HEK293 (cell line): ENCODE measurements around the gene L2HGDH.

Source experiments
- CTCF ChIA-PET: fragments of 350-600 bp; formaldehyde crosslinking; extraction: SDS; loops from one replicate; lab custom pipeline; 2021; ENCODE audit warnings: antibody characterized with exemption; lab: Yijun Ruan, JAX
- POLR2A ChIA-PET: fragments of 300-600 bp; formaldehyde crosslinking; extraction: SDS; loops from one replicate; lab custom pipeline; 2020; ENCODE audit warnings: antibody characterized with exemption, inconsistent platforms; lab: Yijun Ruan, JAX
- H3K27ac ChIP-seq: fragments of 200-500 bp; sonication (Bioruptor generic); 2 replicates; pipeline ENCODE4 v1.5.1; 2014; ENCODE audit warnings: low read depth, low read length, control low read depth, inconsistent platforms; ENCODE audit errors: extremely low read depth
- H3K36me3 ChIP-seq, 2 experiments: fragments of 200-500 bp in 1 of 2; sonication (Bioruptor generic) in 1 of 2; 1 replicate in 1 of 2; 2 replicates in 1 of 2; pipeline ENCODE4 v1.5.1; 2014 to 2017; ENCODE audit warnings: inconsistent platforms in 2 of 2, low read length in 2 of 2; ENCODE audit not compliant: control insufficient read depth in 2 of 2, insufficient read depth in 1 of 2
- H3K4me1 ChIP-seq: fragments of 200-500 bp; sonication (Bioruptor generic); 2 replicates; pipeline ENCODE4 v1.5.1; 2014; ENCODE audit warnings: mild to moderate bottlenecking, low read length, inconsistent platforms; ENCODE audit not compliant: control insufficient read depth, insufficient read depth
- H3K4me3 ChIP-seq: 2 replicates; pipeline ENCODE4 v1.5.1; 2011; ENCODE audit warnings: low read depth, mild to moderate bottlenecking, control low read depth, low read length, moderate library complexity
- H3K9me3 ChIP-seq: fragments of 200-500 bp; sonication (Bioruptor generic); 2 replicates; pipeline ENCODE4 v1.5.1; 2014; ENCODE audit warnings: low read depth, low read length, inconsistent platforms; ENCODE audit not compliant: control insufficient read depth, insufficient read depth
- BCL11B ChIP-seq: fragments of 450-650 bp; formaldehyde crosslinking; IDR thresholded peaks from 2 replicates; pipeline ENCODE4 v1.5.1; 2016; ENCODE audit warnings: low read depth, missing biosample characterization, missing genetic modification characterization
- IKZF3 ChIP-seq: fragments of 450-650 bp; IDR thresholded peaks from 2 replicates; pipeline ENCODE4 v1.5.0; 2018; ENCODE audit warnings: missing biosample characterization, mild to moderate bottlenecking, missing genetic modification characterization, moderate library complexity
- REPIN1 ChIP-seq: fragments of 450-650 bp; formaldehyde crosslinking; IDR thresholded peaks from 2 replicates; pipeline ENCODE4 v1.5.1; 2017; ENCODE audit warnings: missing biosample characterization, missing genetic modification characterization, low read depth
- SETDB1 ChIP-seq: IDR thresholded peaks from one replicate; pipeline ENCODE4 v1.6.1; 2017; ENCODE audit warnings: mild to moderate bottlenecking, low read length, moderate library complexity, mixed read lengths; ENCODE audit not compliant: insufficient read length
- YY2 ChIP-seq: fragments of 450-650 bp; formaldehyde crosslinking; IDR thresholded peaks from 2 replicates; pipeline ENCODE4 v1.5.1; 2016; ENCODE audit warnings: missing biosample characterization, missing genetic modification characterization
- ZFP3 ChIP-seq: fragments of 450-650 bp; formaldehyde crosslinking; IDR thresholded peaks from 2 replicates; pipeline ENCODE4 v1.5.1; 2016; ENCODE audit warnings: low read depth, missing biosample characterization, missing genetic modification characterization
- ZNF10 ChIP-seq: fragments of 450-650 bp; formaldehyde crosslinking; IDR thresholded peaks from 2 replicates; pipeline ENCODE4 v1.5.1; 2017; ENCODE audit warnings: missing biosample characterization, missing genetic modification characterization
- ZNF501 ChIP-seq: fragments of 450-650 bp; formaldehyde crosslinking; IDR thresholded peaks from 2 replicates; pipeline ENCODE4 v1.5.1; 2016; ENCODE audit warnings: missing biosample characterization, missing genetic modification characterization
- ZNF510 ChIP-seq: fragments of 450-650 bp; formaldehyde crosslinking; IDR thresholded peaks from 2 replicates; pipeline ENCODE4 v1.5.1; 2018; ENCODE audit warnings: mild to moderate bottlenecking, missing genetic modification characterization, missing biosample characterization; ENCODE audit not compliant: insufficient replicate concordance
- ZNF530 ChIP-seq: fragments of 450-650 bp; formaldehyde crosslinking; IDR thresholded peaks from 2 replicates; pipeline ENCODE4 v1.5.1; 2016; ENCODE audit warnings: low read depth, missing biosample characterization, missing genetic modification characterization
- ZNF555 ChIP-seq: fragments of 450-650 bp; formaldehyde crosslinking; conservative IDR thresholded peaks from 2 replicates; pipeline ENCODE4 v1.5.1; 2017; ENCODE audit warnings: missing biosample characterization, mild to moderate bottlenecking, missing genetic modification characterization, inconsistent platforms
- ZNF610 ChIP-seq: fragments of 450-650 bp; formaldehyde crosslinking; IDR thresholded peaks from 2 replicates; pipeline ENCODE4 v1.5.1; 2016; ENCODE audit warnings: missing biosample characterization, missing genetic modification characterization, borderline replicate concordance
- ZNF621 ChIP-seq: fragments of 450-650 bp; formaldehyde crosslinking; IDR thresholded peaks from 2 replicates; pipeline ENCODE4 v1.5.1; 2017; ENCODE audit warnings: missing biosample characterization, missing genetic modification characterization
- ZNF654 ChIP-seq: fragments of 450-650 bp; formaldehyde crosslinking; IDR thresholded peaks from 2 replicates; pipeline ENCODE4 v1.5.1; 2016; ENCODE audit warnings: low read depth, missing biosample characterization, missing genetic modification characterization
- ZNF658 ChIP-seq: fragments of 450-650 bp; formaldehyde crosslinking; IDR thresholded peaks from 2 replicates; pipeline ENCODE4; 2016; ENCODE audit warnings: missing biosample characterization, missing genetic modification characterization
- ZNF660 ChIP-seq: fragments of 450-650 bp; IDR thresholded peaks from 2 replicates; pipeline ENCODE4 v1.5.1; 2018; ENCODE audit warnings: missing biosample characterization, mild to moderate bottlenecking, missing genetic modification characterization
- ZNF707 ChIP-seq: fragments of 450-650 bp; formaldehyde crosslinking; IDR thresholded peaks from 2 replicates; pipeline ENCODE4 v1.5.1; 2016; ENCODE audit warnings: missing biosample characterization, missing genetic modification characterization
- ZNF768 ChIP-seq: fragments of 450-650 bp; formaldehyde crosslinking; IDR thresholded peaks from 2 replicates; pipeline ENCODE4 v1.5.1; 2018; ENCODE audit warnings: missing biosample characterization, mild to moderate bottlenecking, missing genetic modification characterization
- ZXDB ChIP-seq: fragments of 450-650 bp; formaldehyde crosslinking; IDR thresholded peaks from 2 replicates; pipeline ENCODE4 v1.5.1; 2016; ENCODE audit warnings: missing biosample characterization, missing genetic modification characterization
- TF ChIP-seq, protein P1 (sequence below): fragments of 450-650 bp; formaldehyde crosslinking; IDR thresholded peaks from 2 replicates; pipeline ENCODE4 v1.5.1; 2016; ENCODE audit warnings: missing biosample characterization, missing genetic modification characterization
- TF ChIP-seq, protein P2 (sequence below): fragments of 450-650 bp; formaldehyde crosslinking; IDR thresholded peaks from 2 replicates; pipeline ENCODE4 v1.5.1; 2016; ENCODE audit warnings: missing biosample characterization, missing genetic modification characterization
- TF ChIP-seq, protein P3 (sequence below): fragments of 450-650 bp; formaldehyde crosslinking; IDR thresholded peaks from 2 replicates; pipeline ENCODE4 v1.5.1; 2016; ENCODE audit warnings: missing biosample characterization, missing genetic modification characterization
- TF ChIP-seq, protein P4 (sequence below): fragments of 450-650 bp; formaldehyde crosslinking; IDR thresholded peaks from 2 replicates; pipeline ENCODE4 v1.5.1; 2016; ENCODE audit warnings: missing biosample characterization, missing genetic modification characterization, borderline replicate concordance
- TF ChIP-seq, protein P5 (sequence below): IDR thresholded peaks from 2 replicates; pipeline ENCODE4 v1.6.1; 2011; ENCODE audit warnings: mild to moderate bottlenecking, low read depth, low read length, borderline replicate concordance

The L2HGDH gene

DNA sequence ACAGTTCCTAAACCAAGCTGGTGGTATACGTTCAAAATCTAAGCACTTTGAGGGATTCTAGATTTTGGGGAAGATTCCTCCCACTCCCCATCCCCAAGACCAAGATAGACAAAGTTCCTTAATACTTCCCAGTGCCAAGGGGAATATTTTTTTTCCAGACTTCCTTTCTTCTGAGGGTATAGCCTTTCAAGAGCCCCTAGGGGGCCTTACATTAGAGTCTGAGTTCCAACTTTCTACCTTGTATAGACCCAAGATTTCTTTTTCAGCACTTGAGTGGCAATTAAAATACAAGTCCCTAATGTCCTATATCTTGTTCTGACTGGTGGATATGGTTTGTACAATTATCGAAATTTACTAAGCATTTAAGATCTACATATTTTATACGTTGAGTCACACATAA is 52.0 kb downstream of the L2HGDH start:
- Histone ChIP-seq H3K27ac (no peak overlapping the region), H3K4me3 (no peak overlapping the region), H3K36me3 (peaks cover 12 to 16% of the 10 kb centered on the region in 2 experiments), H3K9me3 (no peaks in the 10 kb centered on the region), H3K4me1 (0 out of 2 replicates have a peak, but pooled peaks cover 4% of the 10 kb centered on the region)
- POLR2A ChIA-PET = no interaction called here
- CTCF ChIA-PET = interaction anchor here (0.6 to 1.0 kb wide), 4 partner anchors 20 to 117 kb away, joined by 3 to 4 read pairs (median 3); no protein-coding TSS in a partner anchor
- TF ChIP-seq ZNF660 (tag by site-specific recombination) (no peak), ZNF768 (tag by site-specific recombination) (no peak), ZNF621 (tag by site-specific recombination) (no peak), ZNF501 (tag by site-specific recombination) (no peak), REPIN1 (tag by site-specific recombination) (no peak), YY2 (no peak), ZNF658 (tag by site-specific recombination) (no peak), ZNF10 (tag by site-specific recombination) (no peak), ZNF654 (no peak), ZNF530 (no peak), ZXDB (tag by site-specific recombination) (no peak)
- TF ChIP-seq, protein P1, sequence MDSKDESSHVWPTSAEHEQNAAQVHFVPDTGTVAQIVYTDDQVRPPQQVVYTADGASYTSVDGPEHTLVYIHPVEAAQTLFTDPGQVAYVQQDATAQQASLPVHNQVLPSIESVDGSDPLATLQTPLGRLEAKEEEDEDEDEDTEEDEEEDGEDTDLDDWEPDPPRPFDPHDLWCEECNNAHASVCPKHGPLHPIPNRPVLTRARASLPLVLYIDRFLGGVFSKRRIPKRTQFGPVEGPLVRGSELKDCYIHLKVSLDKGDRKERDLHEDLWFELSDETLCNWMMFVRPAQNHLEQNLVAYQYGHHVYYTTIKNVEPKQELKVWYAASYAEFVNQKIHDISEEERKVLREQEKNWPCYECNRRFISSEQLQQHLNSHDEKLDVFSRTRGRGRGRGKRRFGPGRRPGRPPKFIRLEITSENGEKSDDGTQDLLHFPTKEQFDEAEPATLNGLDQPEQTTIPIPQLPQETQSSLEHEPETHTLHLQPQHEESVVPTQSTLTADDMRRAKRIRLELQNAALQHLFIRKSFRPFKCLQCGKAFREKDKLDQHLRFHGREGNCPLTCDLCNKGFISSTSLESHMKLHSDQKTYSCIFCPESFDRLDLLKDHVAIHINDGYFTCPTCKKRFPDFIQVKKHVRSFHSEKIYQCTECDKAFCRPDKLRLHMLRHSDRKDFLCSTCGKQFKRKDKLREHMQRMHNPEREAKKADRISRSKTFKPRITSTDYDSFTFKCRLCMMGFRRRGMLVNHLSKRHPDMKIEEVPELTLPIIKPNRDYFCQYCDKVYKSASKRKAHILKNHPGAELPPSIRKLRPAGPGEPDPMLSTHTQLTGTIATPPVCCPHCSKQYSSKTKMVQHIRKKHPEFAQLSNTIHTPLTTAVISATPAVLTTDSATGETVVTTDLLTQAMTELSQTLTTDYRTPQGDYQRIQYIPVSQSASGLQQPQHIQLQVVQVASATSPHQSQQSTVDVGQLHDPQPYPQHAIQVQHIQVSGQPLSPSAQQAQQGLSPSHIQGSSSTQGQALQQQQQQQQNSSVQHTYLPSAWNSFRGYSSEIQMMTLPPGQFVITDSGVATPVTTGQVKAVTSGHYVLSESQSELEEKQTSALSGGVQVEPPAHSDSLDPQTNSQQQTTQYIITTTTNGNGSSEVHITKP (tag by site-specific recombination) = no peak
- TF ChIP-seq, protein P2, sequence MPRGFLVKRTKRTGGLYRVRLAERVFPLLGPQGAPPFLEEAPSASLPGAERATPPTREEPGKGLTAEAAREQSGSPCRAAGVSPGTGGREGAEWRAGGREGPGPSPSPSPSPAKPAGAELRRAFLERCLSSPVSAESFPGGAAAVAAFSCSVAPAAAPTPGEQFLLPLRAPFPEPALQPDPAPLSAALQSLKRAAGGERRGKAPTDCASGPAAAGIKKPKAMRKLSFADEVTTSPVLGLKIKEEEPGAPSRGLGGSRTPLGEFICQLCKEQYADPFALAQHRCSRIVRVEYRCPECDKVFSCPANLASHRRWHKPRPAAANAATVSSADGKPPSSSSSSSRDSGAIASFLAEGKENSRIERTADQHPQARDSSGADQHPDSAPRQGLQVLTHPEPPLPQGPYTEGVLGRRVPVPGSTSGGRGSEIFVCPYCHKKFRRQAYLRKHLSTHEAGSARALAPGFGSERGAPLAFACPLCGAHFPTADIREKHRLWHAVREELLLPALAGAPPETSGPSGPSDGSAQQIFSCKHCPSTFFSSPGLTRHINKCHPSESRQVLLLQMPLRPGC (tag by site-specific recombination) = no peak
- TF ChIP-seq, protein P3, sequence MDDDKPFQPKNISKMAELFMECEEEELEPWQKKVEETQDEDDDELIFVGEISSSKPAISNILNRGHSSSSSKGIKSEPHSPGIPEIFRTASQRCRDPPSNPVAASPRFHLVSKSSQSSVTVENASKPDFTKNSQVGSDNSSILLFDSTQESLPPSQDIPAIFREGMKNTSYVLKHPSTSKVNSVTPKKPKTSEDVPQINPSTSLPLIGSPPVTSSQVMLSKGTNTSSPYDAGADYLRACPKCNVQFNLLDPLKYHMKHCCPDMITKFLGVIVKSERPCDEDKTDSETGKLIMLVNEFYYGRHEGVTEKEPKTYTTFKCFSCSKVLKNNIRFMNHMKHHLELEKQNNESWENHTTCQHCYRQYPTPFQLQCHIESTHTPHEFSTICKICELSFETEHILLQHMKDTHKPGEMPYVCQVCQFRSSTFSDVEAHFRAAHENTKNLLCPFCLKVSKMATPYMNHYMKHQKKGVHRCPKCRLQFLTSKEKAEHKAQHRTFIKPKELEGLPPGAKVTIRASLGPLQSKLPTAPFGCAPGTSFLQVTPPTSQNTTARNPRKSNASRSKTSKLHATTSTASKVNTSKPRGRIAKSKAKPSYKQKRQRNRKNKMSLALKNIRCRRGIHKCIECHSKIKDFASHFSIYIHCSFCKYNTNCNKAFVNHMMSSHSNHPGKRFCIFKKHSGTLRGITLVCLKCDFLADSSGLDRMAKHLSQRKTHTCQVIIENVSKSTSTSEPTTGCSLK (tag by site-specific recombination) = no peak
- TF ChIP-seq, protein P4, sequence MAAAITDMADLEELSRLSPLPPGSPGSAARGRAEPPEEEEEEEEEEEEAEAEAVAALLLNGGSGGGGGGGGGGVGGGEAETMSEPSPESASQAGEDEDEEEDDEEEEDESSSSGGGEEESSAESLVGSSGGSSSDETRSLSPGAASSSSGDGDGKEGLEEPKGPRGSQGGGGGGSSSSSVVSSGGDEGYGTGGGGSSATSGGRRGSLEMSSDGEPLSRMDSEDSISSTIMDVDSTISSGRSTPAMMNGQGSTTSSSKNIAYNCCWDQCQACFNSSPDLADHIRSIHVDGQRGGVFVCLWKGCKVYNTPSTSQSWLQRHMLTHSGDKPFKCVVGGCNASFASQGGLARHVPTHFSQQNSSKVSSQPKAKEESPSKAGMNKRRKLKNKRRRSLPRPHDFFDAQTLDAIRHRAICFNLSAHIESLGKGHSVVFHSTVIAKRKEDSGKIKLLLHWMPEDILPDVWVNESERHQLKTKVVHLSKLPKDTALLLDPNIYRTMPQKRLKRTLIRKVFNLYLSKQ (tag by site-specific recombination) = no peak

DNA sequence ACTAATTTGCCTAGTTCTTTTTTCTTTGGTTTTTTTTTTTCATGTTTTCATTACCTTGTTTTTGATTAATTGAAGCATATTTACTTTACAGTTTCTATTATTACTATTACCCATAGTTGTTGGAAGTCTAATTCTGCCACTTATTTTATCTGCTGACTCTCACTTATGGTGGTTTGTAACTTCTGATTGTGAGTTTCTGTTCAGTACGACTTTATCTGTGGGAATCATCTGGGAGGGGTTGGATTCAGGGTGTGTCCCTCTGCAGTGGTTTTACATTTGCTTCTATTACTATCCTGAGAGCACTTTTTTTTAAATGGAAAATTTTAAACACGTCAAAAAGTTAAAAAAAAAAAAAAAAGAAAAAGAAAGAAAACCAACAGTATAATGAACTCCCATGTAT is 54.3 kb downstream of the L2HGDH start:
- H3K27ac ChIP-seq = no peak overlapping the region
- H3K4me1 ChIP-seq = 0 out of 2 replicates have a peak, but pooled peaks cover 4% of the 10 kb centered on the region
- H3K36me3 ChIP-seq = peaks cover 13 to 24% of the 10 kb centered on the region in 2 experiments; a peak in 2 of 3 replicates
- POLR2A ChIA-PET = interaction anchor here (0.6 kb wide), 1 partner anchor 23 kb away, joined by 5 read pairs; no protein-coding TSS in a partner anchor
- H3K4me3 ChIP-seq = no peak overlapping the region
- CTCF ChIA-PET = no interaction called here
- no peaks in the 10 kb centered on the region for H3K9me3 ChIP-seq
- TF ChIP-seq BCL11B (tag by site-specific recombination) (no peak), ZNF555 (tag by site-specific recombination) (no peak), ZNF510 (tag by site-specific recombination) (no peak), ZFP3 (tag by site-specific recombination) (no peak), SETDB1 (no peak), IKZF3 (no peak), ZNF610 (no peak), ZNF707 (tag by site-specific recombination) (no peak)
- TF ChIP-seq, protein P5, sequence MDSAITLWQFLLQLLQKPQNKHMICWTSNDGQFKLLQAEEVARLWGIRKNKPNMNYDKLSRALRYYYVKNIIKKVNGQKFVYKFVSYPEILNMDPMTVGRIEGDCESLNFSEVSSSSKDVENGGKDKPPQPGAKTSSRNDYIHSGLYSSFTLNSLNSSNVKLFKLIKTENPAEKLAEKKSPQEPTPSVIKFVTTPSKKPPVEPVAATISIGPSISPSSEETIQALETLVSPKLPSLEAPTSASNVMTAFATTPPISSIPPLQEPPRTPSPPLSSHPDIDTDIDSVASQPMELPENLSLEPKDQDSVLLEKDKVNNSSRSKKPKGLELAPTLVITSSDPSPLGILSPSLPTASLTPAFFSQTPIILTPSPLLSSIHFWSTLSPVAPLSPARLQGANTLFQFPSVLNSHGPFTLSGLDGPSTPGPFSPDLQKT = no peak
